SIG-M5 (cell line): ENCODE data around the gene NEMF.
"Not testable (repeated sequence)": the region's sequence is repeated elsewhere in the genome, so short reads cannot be mapped to it uniquely, and the experiment has no call there.

Source experiments
- DNase-seq: peaks from one replicate; lab custom pipeline; 2025; lab: John Stamatoyannopoulos, UW

NEMF gene

DNA sequence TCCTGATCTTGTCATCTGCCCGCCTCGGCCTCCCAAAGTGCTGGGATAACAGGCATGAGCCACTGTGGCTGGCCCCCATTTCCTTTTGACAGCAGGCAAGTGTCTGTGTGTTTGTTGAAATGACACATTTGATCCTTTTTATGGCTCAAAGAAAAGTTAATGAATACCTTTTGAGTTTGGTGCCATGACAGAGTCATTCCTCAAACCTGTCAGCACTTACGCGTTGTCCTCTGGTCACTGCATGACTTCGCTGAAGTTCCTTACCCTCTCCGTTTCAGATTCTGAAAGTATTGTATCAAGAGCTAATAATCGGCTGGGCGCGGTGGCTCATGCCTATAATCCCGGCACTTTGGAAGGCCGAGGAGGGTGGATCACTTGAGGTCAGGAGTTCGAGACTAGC lies 32.4 kb downstream of the NEMF start:
- no peak for DNase-seq

DNA sequence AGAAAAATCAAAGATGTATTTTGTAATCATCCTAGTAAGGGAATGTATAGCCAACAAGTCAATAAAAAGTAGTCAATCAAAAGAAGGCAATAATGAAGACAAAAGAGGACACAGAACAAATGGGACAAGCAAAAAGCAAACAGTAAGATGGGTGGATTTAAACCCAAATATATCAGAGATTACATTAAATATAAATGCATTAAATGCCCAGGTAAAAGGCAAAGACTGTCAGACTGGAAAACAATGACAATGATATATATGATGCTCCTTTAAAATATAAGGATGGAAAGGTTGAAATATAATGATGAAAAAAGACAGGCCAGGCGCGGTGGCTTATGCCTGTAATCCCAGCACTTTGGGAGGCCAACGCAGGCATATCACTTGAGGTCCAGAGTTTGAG lies 35.7 kb downstream of the NEMF start:
- DNase-seq, result no peak

DNA sequence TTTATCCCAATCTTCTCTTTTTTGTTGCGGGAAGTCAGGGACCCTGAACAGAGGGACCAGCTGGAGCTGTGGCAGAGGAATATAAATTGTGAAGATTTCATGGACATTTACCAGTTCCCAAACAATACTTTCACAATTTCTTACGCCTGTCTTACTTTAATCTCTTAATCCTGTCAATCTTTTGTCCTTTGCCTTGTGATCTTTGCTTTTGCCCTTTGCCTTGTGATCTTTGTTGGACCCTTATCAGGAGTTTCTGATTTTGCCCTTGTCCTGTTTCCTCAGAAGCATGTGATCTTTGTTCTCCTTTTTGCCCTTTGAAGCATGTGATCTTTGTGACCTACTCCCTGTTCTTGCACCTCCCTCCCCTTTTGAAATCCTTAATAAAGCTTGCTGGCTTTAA lies 36.5 kb downstream of the NEMF start:
- DNase-seq, result not testable (repeated sequence)

DNA sequence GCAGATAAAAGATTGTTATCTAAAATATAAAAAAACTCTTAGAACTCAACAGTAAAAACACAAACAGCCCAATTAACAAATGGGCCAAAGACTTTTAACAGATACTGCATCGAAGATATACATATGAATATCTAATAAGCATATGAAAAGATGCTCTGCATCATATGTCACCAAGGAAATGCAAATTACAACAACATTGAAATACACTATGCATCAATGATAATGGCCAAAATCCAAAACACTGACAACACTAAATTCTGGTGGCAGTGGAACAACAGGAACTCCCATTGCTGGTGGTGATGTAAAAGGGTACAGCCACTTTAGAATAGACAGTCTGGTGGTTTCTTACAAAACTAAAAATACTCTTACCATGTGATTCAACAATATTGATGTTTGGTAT lies 43.8 kb downstream of the NEMF start:
- DNase-seq, result no peak

DNA sequence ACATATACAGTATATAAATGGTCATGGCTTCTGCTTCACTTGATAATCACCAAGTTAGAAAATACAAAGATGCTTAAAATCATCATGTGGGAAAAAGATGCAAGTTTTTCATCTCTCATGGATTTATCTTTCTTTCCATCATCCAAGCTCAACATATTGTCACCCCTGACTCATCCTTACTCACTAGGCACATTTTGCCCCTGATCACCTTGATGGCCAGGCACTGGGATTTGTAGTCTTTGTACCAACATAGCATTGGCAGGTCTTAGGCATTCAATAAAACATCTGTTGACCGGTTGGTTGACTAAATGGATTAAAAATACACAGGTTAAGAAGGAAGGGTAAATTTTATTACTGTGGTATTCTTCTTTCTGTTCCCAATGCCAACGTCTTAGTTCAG lies 56.6 kb downstream of the NEMF start:
- no peak for DNase-seq

DNA sequence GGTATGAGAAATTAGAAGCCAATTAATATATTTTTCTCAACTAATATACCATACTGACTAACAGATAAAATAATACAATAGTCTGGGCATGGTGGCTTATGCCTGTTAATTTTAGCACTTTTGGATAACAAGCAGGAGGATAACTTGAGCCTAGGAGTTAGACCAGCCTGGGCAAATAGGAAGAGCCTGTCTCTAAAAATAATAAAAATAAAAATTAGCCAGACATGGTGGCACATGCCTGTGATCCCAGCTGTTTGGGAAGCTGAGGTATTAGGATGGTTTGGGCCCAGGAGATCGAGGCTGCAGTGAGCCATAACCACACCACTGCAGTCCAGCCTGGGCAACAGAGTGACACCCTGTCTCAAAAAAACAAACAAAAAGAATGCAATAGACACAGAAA lies 60.0 kb downstream of the NEMF start:
- DNase-seq, result no peak

DNA sequence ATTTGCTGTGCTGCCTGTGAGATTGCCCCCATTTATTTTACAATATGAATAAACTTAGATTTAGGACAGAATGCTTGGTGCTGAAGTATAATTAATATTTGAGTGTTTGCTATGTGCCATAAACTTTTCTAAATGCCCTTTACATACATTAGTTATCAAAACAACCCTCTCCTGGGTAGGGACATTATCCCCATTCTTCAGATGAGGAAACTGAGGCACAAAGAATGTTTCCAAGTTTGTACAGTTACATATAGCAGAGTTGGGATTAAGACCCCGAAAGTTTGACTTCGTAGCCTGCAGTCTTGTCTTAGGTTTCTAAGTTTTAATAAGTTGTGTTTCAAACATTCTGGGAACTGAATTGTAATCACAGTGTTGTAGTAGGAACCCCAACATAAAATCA lies 66.3 kb downstream of the NEMF start:
- no peak for DNase-seq

DNA sequence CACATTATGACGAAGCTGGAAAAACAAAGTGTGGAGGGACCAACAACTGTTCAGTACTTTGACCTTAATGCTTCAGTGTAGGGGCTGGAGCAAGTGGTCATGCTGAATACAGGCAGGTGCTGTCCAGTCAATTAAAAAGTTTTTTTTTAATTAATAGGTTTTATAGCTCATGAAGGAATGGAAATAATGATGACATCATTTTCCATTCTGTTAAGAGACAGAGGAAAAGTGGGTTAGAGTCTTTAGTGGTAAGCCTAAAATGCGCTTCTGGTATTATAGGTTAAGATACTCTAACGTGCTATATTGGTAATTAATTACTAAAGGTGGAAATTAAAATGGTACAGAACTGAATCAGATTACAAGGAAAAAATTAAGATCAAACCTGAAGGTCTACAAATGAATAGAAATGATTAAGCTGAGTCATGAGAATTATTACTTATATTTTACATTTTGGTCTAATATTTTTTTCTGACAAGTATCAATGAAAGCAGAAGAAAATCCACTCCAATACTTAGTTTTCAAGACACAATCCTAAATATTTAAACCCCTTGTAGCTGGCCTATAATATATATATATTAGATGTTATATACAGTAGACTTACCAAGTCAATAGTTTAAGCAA lies 69.1 kb downstream of the NEMF start:
- no peak for DNase-seq

DNA sequence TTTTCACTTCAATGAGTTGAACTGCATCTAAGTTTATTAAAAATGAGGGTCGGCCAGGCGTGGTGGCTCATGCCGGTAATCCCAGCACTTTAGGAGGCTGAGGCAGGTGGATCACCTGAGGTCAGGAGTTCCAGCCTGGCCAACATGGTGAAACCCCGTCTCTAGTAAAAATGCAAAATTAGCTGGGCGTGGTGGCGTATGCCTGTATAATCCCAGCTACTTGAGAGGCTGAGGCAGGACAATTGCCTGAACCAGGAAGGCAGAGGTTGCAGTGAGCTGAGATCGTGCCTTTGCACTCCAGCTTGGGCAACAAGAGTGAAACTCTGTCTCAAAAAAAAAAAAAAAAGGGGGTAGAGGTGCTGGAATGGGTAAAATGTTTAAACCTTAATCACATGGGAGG lies 71.5 kb downstream of the NEMF start:
- not testable (repeated sequence) for DNase-seq

DNA sequence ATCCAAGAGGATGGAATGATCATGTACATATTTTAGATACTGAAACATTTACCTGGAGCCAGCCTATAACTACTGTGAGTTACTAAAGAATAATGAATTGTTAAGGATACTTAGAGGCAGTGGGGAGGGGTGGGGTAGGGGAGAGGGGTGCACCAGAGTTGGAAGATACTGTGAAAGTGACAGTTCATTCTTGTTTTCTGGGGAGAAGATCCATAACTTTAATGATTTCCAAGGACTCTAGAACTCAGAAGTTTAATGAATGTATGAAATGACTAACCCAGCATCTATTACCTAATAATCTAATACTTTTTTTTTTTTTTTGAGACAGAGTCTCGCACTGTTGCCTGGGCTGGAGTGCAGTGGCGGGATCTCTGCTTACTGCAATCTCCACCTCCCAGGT lies 74.2 kb downstream of the NEMF start:
- DNase-seq, result no peak

DNA sequence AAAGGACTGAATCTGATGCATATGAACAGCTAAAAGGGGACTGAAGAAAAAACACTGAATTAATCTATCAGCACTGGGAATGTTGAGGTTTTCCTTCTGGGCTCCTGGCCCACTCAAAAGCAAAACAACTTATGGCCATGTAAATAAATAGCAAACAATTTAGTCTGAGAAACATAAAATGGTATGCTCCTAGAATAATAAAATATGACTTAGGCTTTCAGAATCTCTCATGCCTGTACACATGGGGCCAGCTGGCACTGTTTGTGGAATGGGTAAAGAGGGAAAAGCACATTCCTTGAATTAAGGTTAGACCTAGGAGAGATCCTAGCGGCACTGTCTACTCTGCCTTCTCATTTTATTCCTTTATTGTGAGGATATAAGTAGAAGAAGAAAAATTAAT lies 78.5 kb downstream of the NEMF start:
- DNase-seq, result no peak

DNA sequence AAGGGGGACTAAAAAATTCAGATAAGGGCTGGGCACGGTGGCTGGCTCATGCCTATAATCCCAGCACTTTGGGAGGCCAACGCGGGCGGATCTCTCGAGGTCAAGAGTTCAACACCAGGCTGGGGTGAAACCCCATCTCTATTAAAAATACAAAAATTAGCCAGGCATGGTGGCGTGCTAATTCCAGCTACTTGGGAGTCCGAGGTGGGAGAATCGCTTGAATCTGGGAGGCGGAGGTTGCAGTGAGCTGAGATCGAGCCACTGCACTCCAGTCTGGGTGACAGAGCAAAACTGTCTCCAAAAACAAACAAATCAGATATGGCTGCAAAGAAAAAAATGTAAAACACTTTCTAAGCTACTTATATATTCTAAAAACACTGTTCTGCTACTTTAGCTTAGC lies 80.9 kb downstream of the NEMF start:
- DNase-seq, result not testable (repeated sequence)

DNA sequence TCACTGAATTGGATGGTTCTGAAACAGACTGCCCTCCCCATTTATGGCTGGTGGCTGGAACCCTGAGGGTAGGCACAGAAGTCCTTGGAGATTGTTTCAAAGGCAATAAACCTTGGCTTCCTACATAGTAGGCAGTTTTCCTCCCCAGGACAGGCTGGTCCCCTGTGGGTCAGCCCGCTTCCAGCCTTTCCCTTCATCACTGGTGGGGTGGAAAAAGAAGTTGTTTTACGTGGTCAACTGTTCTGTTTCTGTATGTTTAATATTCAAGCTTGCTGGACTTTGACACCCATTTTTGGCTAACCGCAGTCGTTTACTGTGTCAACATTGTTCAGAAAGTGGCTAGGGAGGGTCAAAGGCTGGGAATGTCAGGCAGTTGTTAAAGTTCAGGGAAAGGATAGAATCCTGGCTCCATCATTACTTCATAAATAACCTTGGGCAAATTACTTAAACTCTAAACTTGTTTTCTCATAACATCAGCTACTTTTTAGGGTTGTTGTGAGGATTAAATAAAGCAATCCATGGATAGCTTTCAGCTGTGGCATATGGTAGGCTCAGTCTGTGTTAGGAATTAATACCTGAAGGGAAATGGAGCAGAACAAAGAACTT lies 82.3 kb downstream of the NEMF start:
- DNase-seq, result no peak

DNA sequence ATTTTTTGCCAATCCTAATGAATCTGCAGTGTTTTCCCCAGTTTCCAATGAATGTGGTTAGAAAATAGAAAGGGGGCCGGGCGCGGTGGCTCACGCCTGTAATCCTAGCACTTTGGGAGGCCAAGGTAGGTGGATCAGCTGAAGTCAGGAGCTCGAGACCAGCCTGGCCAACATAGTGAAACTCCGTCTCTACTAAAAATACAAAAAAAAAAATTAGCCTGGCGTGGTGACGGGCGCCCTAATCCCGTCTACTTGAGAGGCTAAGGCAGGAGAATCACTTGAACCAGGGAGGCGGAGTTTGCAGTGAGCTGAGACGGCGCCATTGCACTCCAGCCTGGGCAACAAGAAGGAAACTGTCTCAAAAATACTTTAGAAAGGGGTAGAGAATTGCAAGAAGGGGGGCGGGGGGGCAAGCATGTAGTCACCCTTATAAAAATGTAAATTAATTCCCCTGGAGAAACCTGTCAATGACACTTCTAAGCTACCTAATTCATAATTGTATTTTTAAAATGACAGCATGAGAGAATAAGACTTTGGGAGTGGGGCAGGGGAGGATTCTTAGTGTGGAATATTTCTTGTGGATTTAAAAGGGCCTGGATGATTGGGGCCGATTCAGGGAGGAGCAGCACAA lies 82.9 kb downstream of the NEMF start:
- DNase-seq, result no peak

DNA sequence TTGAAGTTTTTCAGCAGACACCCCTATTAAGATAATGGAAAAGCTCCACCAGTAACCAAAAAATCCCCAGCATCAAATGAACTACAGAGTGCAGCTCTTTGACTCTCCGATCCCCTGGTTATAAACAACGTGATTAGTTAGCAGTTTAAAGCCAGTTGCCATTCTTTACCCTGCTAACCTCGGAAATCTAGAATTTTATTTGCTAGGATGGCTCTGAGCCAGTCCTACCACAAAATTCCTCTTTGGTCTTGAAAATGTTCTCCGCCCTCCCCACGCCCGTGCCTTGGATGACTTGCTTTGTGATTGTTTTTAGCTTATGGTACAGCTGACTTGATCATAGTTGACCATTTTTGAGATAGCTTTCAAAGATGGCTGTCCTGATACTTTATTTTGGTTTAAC lies 83.4 kb downstream of the NEMF start:
- DNase-seq, result no peak

DNA sequence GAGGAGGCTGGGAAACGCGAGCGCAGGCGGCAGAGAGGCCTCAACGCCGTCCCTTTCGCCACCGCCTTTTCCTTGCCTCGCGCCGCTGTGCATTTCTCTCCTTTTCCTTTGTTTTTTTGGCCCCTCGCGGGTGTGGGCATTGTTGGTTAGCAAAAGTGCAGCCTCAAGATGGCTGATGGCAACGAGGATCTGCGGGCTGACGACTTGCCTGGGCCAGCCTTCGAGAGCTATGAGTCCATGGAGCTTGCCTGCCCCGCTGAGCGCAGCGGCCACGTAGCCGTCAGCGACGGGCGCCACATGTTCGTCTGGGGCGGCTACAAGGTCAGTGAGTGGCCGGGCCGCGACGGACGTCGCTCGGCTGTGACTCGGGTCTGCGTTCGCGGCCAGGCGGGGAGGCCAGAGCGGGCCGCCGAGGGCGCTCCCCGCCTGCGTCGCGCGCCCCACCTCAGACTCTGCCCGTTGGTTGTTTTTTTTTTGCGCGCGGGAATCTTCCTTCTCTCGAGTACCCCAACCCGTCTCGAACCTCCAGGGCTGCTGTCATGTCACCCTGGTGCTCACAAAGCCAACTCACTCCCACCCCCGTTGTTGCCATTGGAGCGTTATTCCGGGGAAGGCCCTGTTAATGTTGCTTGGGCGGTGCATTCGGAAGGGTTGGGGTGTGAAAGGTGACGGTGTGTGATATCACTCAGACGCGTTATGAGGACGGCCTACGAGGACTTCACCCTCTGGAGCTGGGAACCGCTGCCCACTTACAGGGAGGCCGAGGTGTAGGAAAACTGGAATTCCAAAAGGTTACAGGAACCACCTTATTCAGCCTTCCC lies 84.1 kb downstream of the NEMF start:
- DNase-seq, result no peak

DNA sequence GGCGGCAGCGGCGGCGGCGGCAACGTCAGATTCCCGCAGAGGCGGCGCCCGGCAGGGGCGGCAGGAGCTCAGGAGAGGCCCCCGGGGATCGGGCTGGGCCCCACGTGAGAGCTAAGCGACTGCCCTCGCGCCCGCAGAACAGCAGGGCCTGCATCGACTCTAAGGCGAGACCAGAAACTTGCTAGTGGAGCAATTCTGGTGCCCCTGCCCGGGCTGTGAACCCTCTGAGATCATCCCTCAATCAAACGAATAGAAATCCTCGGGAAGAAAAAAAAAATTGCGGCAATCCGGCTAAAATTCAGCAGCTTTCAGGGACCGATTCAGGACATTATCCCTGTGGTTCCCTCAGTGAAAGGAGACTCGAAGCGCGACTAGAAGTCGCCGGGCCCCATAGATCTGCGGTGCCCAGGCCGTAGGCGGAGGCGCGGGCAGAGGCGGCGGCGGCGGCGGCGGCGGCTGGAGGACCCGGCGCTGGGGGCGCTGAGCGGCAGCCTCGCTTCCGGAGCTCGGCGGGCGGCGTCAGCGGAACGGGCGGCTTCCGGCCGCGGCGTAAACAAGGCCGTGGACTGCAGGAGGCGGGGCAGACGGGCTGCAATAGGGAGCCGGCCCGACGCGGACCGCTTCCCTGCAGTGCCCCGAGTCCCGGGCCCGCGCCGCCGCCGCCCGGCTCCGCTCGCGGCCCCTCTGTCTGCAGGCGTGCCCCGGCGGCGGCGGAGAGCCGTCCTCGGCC lies 84.9 kb downstream of the NEMF start, which contains the start of gene KLHDC2:
TSS of gene KLHDC2 (plus strand) at position 583 of the 730 bp plus-strand sequence. CDS start 316 bp downstream, outside the sequence.
- peak; percentile 12 for DNase-seq

DNA sequence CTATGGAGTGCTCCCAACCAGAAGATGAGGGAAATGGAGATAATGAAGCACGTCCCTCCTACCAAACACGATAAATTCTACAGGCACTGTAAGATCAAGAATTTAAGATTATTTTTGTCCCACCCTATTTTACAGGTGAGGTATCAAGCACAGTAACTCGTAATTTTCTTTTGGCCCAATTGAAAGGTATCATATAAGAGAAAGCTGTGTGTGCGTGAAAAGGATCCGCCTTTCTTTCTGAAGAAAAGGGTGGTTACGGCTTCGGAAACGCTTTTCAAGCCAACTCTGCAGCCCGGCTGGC lies 85.4 kb downstream of the NEMF start:
- no peak for DNase-seq

DNA sequence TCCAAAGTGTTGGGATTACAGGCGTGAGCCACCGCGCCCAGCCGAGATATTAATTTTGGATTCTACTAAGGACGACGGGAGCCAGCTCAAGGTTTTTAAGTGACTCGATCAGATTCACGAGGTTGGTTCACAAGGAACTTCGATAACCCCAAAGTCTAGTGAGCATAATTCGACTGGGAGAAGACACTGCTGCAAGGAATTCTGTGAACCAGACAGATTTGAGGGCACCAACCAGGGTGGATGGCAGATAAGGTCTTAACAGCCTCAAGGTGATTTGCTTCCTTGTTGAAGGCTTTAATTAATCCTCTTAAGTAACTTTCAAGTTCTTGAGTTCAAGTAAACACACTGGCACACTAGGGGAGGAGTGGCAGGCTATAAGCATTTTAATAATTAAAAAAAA lies 85.7 kb downstream of the NEMF start:
- no peak for DNase-seq

DNA sequence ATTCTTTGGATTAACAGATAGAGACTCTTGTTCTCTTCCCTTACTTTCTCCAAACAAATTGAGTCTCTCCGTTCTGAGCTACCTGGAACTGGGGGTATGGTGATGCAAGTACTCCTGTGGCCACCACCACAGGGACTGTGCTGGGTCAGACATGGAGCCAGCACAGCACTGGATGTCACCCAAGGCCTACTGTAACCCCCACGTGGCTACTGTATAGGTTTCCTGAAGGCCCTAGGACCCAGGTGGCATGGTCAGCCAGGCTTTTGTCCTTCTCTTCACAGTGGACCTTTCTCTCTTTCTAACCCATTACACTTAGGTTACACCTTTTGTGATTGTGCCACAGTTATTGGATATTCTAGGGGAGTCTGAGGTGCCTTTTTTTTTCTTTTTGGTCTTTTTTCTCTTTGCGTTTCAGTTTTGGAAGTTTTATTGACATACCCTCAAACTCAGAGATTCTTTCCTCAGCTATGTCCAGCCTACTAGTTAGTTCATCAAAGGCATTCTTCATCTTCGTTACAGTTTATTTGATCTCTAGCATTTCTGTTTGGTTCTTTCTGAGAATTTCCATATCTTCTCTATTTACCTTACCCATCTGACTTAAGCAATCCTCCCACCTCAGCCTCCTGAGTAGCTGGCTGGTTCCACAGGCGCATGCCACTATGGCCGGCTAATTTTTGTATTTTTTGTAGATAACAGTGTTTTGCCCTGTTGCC lies 90.6 kb downstream of the NEMF start:
- no peak for DNase-seq

DNA sequence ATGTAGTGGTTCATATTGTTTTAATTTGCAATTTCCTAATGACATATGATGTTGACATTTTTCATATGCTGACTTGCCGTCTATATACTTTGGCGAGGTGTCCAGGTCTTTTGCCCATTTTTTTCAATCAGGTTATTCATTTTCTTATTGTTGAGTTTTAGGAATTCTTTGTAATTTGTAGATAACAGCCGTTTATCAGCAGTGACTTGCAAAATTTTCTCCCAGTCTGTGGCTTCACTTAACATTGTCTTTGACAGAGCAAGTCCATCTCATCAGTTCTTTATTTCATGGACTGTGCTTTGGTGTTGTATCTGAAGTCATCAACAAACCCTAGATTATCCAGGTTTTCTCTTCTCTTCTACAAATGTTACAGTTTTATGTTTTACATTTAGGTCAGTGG lies 97.2 kb downstream of the NEMF start:
- no peak for DNase-seq
